Fibroblast of lung (primary cell): Measurements from ENCODE around the gene NAV1. TPM values are rescaled to one million over a fixed set of nuclear protein-coding genes. Genes with fewer than 3 reads are reported as not detected.

Experiments
- DNase-seq, 2 donors: peaks; one replicate each; pipeline versions ENCODE4 v3.0.0 to v3.0.0-alpha.2; 2010; ENCODE audit warnings: low read depth in 2 of 2
- H2AFZ ChIP-seq: 2 replicates; pipeline ENCODE4 v1.5.1; 2012; ENCODE audit warnings: low read length, control low read depth, inconsistent platforms
- H3K27ac ChIP-seq: 2 replicates; pipeline ENCODE4 v1.5.1; 2011; ENCODE audit warnings: low read length, control low read depth; ENCODE audit not compliant: insufficient read depth
- H3K27me3 ChIP-seq: 2 replicates; pipeline ENCODE4 v1.5.1; 2011; ENCODE audit warnings: mild to moderate bottlenecking, low read length; ENCODE audit not compliant: control insufficient read depth, insufficient read depth
- H3K36me3 ChIP-seq: 2 replicates; pipeline ENCODE4 v1.5.1; 2011; ENCODE audit warnings: low read length; ENCODE audit not compliant: control insufficient read depth, insufficient read depth
- H3K4me1 ChIP-seq: 2 replicates; pipeline ENCODE4 v1.5.1; 2011; ENCODE audit warnings: low read length; ENCODE audit not compliant: control insufficient read depth, insufficient read depth; ENCODE audit errors: extremely low read depth
- H3K4me2 ChIP-seq: 2 replicates; pipeline ENCODE4 v1.5.1; 2011; ENCODE audit warnings: low read length, control low read depth; ENCODE audit not compliant: insufficient read depth; ENCODE audit errors: extremely low read depth
- H3K4me3 ChIP-seq, 4 experiments: fragments of 200-600 bp in 1 of 4; sonication (generic) in 1 of 4; replicated peaks in 1 of 4; 2 replicates each; pipeline ENCODE4 v1.5.1; 2011 to 2016; ENCODE audit warnings: low read length in 4 of 4, low read depth in 3 of 4, mild to moderate bottlenecking in 3 of 4, control low read depth in 2 of 4, inconsistent platforms in 1 of 4, mixed read lengths in 1 of 4; ENCODE audit not compliant: insufficient read depth in 1 of 4; ENCODE audit errors: control extremely low read depth in 1 of 4
- H3K79me2 ChIP-seq: 2 replicates; pipeline ENCODE4 v1.5.1; 2012; ENCODE audit warnings: mild to moderate bottlenecking, low read length, inconsistent platforms; ENCODE audit not compliant: control insufficient read depth, insufficient read depth
- H3K9ac ChIP-seq: 2 replicates; pipeline ENCODE4 v1.5.1; 2011; ENCODE audit warnings: mild to moderate bottlenecking, low read length, control low read depth; ENCODE audit not compliant: insufficient read depth
- H3K9me3 ChIP-seq: 2 replicates; pipeline ENCODE4 v1.5.1; 2012; ENCODE audit warnings: low read depth, low read length; ENCODE audit not compliant: control insufficient read depth, insufficient read depth
- H4K20me1 ChIP-seq: 2 replicates; pipeline ENCODE4 v1.5.1; 2011; ENCODE audit warnings: low read length; ENCODE audit not compliant: control insufficient read depth, insufficient read depth; ENCODE audit errors: extremely low read depth
- EZH2 ChIP-seq: IDR thresholded peaks from 2 replicates; pipeline ENCODE4 v1.5.1; 2012; ENCODE audit warnings: low read length, control low read depth, mild to moderate bottlenecking; ENCODE audit errors: missing control alignments
- polyA plus RNA-seq, 2 donors: library from polyadenylated mRNA; depleted of rRNA in 1 of 2; stranded (reverse) in 1 of 2; unstranded in 1 of 2; fragments of >200 nt; gene quantifications; 2 replicates each; pipeline ENCODE4 v1.2.1, GENCODE V29; 2011 to 2012; ENCODE audit warnings: missing spikeins in 1 of 2
- total RNA-seq: library from RNA; depleted of rRNA; stranded (reverse); fragments of >200 nt; gene quantifications from 2 replicates; pipeline ENCODE4 v1.2.1, GENCODE V29; 2014
- TF ChIP-seq, protein P1 (sequence below), 2 donors: IDR thresholded peaks in 1 of 2; conservative IDR thresholded peaks in 1 of 2; 1 replicate in 1 of 2; 2 replicates in 1 of 2; pipeline ENCODE4 v1.5.1; 2011 to 2012; ENCODE audit warnings: low read length in 2 of 2, control low read depth in 1 of 2, inconsistent platforms in 1 of 2, low read depth in 1 of 2, mild to moderate bottlenecking in 1 of 2

NAV1 gene
- total and polyA plus RNA-seq, 2 donors (not counting 1 experiment from before 2014, with no cell fraction given) = 19.8 to 64.0 TPM

- no peak overlapping the region for H3K4me2 ChIP-seq
- no peaks in the 10 kb centered on the region for H3K36me3 ChIP-seq
- no peak overlapping the region for H3K4me3 ChIP-seq
- peak overlapping the region; percentile 73 for H3K27ac ChIP-seq
- H3K4me1 ChIP-seq = peaks cover 46% of the 10 kb centered on the region
- peak overlapping the region; percentile 22 for H2AFZ ChIP-seq
- H4K20me1 ChIP-seq = no peaks in the 10 kb centered on the region
- H3K79me2 ChIP-seq = peaks cover 10% of the 10 kb centered on the region
- peak overlapping the region; percentile 21 for H3K9ac ChIP-seq
- TF ChIP-seq, protein P1, sequence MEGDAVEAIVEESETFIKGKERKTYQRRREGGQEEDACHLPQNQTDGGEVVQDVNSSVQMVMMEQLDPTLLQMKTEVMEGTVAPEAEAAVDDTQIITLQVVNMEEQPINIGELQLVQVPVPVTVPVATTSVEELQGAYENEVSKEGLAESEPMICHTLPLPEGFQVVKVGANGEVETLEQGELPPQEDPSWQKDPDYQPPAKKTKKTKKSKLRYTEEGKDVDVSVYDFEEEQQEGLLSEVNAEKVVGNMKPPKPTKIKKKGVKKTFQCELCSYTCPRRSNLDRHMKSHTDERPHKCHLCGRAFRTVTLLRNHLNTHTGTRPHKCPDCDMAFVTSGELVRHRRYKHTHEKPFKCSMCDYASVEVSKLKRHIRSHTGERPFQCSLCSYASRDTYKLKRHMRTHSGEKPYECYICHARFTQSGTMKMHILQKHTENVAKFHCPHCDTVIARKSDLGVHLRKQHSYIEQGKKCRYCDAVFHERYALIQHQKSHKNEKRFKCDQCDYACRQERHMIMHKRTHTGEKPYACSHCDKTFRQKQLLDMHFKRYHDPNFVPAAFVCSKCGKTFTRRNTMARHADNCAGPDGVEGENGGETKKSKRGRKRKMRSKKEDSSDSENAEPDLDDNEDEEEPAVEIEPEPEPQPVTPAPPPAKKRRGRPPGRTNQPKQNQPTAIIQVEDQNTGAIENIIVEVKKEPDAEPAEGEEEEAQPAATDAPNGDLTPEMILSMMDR (conservative IDR thresholded peaks at IDR 0.05 in 1 of 2, IDR thresholded peaks at IDR 0.05 in 1 of 2; ENCODE audit: low read depth in 1 of 2, low read length in 2 of 2) = no peak
- no peak for TF ChIP-seq EZH2
- DNase-seq = peak; percentile 38 to 74
- H3K27me3 ChIP-seq = no peaks in the 10 kb centered on the region
- no peaks in the 10 kb centered on the region for H3K9me3 ChIP-seq
Observed at GRCh38 chr1:201535046-201535918, 3.6 kb upstream of the NAV1 start.

DNA sequence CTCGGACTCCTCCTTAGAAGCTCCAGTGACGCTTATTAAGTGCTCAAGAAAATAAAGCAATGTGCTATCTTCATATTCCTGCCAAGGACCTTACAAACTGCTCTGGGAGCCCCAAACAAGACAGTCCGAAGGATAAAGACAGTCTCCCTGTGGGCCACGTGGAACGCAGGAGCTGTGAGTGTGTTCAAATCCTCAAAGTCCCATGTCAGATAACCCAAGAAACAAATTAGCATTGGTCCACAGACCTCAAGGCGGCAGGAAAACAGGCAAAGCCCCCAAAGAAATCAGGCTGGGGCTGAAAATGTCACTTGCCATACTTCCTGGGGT lies 3.0 kb upstream of the NAV1 start:
- Histone ChIP-seq H3K4me2 (peak overlapping the region; percentile 18), H3K27ac (peak overlapping the region; percentile 73), H3K27me3 (no peaks in the 10 kb centered on the region), H3K4me1 (peaks cover 42% of the 10 kb centered on the region), H3K79me2 (peaks cover 16% of the 10 kb centered on the region), H3K9ac (peak overlapping the region; percentile 5), H4K20me1 (no peaks in the 10 kb centered on the region), H3K9me3 (no peaks in the 10 kb centered on the region), H2AFZ (no peak overlapping the region), H3K4me3 (no peak overlapping the region), H3K36me3 (no peaks in the 10 kb centered on the region)
- no peak for DNase-seq
- TF ChIP-seq, protein P1 (conservative IDR thresholded peaks at IDR 0.05 in 1 of 2, IDR thresholded peaks at IDR 0.05 in 1 of 2; ENCODE audit: low read depth in 1 of 2, low read length in 2 of 2) = no peak
- TF ChIP-seq EZH2 = no peak

DNA sequence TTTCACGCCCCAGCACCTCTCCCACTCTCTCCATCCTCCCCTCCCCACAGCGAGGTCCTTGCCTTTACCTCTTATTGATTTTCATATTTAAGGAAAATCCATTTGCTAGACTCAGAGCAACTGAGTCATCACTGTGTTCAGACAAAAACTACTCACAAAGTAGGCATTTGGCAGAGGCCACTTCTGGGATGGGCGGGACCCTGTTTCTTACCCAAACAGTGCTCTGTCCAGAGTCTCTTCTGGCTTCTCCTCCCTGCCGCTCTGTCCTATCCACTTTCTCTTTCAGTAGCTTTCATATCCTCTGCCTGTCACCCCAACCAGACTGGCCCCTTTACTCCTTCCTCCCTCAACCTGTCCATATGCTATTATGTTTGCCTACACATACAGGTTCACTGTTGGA lies 2.4 kb upstream of the NAV1 start:
- Histone ChIP-seq H3K9me3 (no peaks in the 10 kb centered on the region), H3K79me2 (peaks cover 21% of the 10 kb centered on the region), H3K4me3 (peak overlapping the region in 2 of 4 experiments; percentile 33 to 43), H2AFZ (no peak overlapping the region), H3K27me3 (no peaks in the 10 kb centered on the region), H3K4me2 (peak overlapping the region; percentile 77), H3K27ac (peak overlapping the region; percentile 73), H3K4me1 (peaks cover 39% of the 10 kb centered on the region), H3K36me3 (no peaks in the 10 kb centered on the region), H4K20me1 (no peaks in the 10 kb centered on the region), H3K9ac (no peak overlapping the region)
- TF ChIP-seq, protein P1 (conservative IDR thresholded peaks at IDR 0.05 in 1 of 2, IDR thresholded peaks at IDR 0.05 in 1 of 2; ENCODE audit: low read depth in 1 of 2, low read length in 2 of 2) = no peak
- no peak for TF ChIP-seq EZH2
- DNase-seq = peak; percentile 88 to 93
